ENCODE measurements around the gene DYNLT2.

DNA sequence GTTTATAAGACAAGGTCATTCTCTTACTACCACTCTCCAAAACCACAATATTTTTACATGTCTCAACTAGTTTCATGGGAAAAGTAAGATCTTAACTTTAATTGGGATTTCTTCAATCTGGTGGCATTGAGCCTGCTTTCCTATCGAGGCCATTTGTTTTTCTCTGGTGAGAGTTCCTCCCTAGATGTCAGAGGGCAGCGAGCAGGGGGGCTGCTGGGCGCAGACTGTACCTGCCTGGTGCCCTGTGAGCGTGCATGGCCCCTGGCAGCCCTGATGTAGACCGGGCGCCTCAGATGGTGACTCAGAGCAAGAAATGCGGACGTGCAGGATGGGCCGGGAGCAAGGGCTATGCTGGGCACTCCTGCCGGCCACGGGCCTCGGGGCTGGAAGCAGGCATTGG, 27.3 kb upstream of the DYNLT2 start:
- TF ChIP-seq EZH2 (IDR thresholded peaks at IDR 0.05; ENCODE audit: insufficient read depth, poor library complexity, severe bottlenecking) (no peak), EZH2phosphoT487 (IDR thresholded peaks at IDR 0.05; ENCODE audit: insufficient read depth, low read depth) (no peak)

Data from GM23248 (cell line).